ENCODE data around the gene SVIL.

GRCh38 chr10:29604291-29604825 lies 30.4 kb downstream of the SVIL start:
- no peak for TF ChIP-seq EZH2 (IDR thresholded peaks at IDR 0.05; ENCODE audit: insufficient read depth, poor library complexity, severe bottlenecking)
- no peak for TF ChIP-seq EZH2phosphoT487 (IDR thresholded peaks at IDR 0.05; ENCODE audit: insufficient read depth, low read depth)

All from GM23248 (cell line).